Adrenal gland (tissue), 5 donors: ENCODE measurements around the gene TSR2.

ENCODE experiments used
- POLR2A ChIP-seq, 2 donors: fragments of 450-650 bp; IDR thresholded peaks; one replicate each; pipeline ENCODE4 v1.6.1; 2017; ENCODE audit warnings: antibody characterized with exemption in 2 of 2, mild to moderate bottlenecking in 2 of 2, moderate library complexity in 1 of 2
- TF ChIP-seq, protein P1 (sequence below), 6 experiments: fragments of 450-650 bp in 4 of 6; fragments of 200-600 bp in 2 of 6; sonication (generic) in 1 of 6; IDR thresholded peaks; 1 replicate in 5 of 6; 2 replicates in 1 of 6; pipeline versions ENCODE4 v1.5.1 to v1.8.0; 2016 to 2021; ENCODE audit warnings: antibody characterized with exemption in 6 of 6, mild to moderate bottlenecking in 2 of 6, moderate library complexity in 1 of 6
- donor health status: DM: no; HTN: no; CAD: no.

DNA sequence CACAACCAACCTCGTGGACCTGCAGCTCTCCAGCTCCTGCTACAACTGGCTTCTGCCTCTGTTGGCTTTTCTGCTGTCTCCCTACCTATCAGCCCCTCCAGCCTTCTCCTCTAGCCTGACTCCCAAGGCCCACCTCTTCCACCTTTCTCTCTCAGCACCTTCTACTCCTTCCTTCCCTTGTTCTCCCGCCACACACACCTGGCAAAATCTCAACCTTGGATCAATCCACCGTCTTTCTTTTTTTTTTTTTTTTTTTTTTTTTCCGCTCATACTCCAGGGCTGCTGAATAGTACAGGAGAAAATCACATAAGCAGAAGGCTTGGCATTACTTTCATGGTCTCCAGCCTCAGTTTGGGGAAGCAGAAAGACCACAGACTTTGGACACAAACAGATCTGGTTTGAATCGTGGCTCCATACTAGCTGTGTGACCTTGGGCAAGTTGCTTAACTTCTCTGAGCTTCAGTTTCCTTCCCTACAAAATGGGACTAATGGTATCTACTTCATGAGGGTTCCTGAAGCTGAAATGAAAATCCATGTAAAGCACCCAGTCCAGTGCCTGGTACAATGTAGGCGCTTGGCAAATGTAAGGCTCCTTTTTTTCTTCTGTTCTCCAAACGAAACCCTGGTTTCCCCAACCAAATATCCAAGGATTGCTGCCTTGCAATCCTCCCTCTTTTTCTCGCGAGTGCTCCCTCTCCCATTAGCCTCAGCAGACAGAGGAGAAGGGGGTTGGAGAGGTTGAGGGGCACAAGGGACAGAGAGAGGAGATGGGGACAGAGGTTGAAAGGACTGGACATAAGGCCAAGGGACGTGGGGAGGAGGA is 54.2 kb downstream of the TSR2 start:
- TF ChIP-seq, protein P1, sequence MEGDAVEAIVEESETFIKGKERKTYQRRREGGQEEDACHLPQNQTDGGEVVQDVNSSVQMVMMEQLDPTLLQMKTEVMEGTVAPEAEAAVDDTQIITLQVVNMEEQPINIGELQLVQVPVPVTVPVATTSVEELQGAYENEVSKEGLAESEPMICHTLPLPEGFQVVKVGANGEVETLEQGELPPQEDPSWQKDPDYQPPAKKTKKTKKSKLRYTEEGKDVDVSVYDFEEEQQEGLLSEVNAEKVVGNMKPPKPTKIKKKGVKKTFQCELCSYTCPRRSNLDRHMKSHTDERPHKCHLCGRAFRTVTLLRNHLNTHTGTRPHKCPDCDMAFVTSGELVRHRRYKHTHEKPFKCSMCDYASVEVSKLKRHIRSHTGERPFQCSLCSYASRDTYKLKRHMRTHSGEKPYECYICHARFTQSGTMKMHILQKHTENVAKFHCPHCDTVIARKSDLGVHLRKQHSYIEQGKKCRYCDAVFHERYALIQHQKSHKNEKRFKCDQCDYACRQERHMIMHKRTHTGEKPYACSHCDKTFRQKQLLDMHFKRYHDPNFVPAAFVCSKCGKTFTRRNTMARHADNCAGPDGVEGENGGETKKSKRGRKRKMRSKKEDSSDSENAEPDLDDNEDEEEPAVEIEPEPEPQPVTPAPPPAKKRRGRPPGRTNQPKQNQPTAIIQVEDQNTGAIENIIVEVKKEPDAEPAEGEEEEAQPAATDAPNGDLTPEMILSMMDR (IDR thresholded peaks at IDR 0.05) = no peak
- TF ChIP-seq POLR2A (IDR thresholded peaks at IDR 0.05) = no peak
